IMR-90 (cell line): ENCODE data around the gene OR5AK2. TPM values are rescaled to one million over a fixed set of nuclear protein-coding genes. Genes with fewer than 3 reads are reported as not detected.

ENCODE experiments used
- ATAC-seq: fragments of 200-7000 bp; cut with Tn5 transposase; 2 replicates; pipeline ENCODE4 v1.9.1; 2020; ENCODE audit warnings: low read depth, mild to moderate bottlenecking, moderate library complexity
- BruUV-seq: library from RNA; stranded (reverse); fragments of 400-500 nt; replicated peaks from 2 replicates; lab custom pipeline; 2021; lab: Mats Ljungman, UMichigan
- CTCF ChIA-PET: fragments of 300-600 bp; formaldehyde crosslinking; extraction: SDS; loops from one replicate; lab custom pipeline; 2021; ENCODE audit warnings: antibody characterized with exemption; lab: Yijun Ruan, JAX
- POLR2A ChIA-PET: fragments of 300-600 bp; sonication (Branson Sonifier 250); formaldehyde crosslinking; loops from one replicate; lab custom pipeline; 2022; ENCODE audit warnings: antibody characterized with exemption; ENCODE audit not compliant: unreplicated experiment; lab: Charles Lee
- DNase-seq: peaks from one replicate; pipeline ENCODE4 v3.0.0; 2013
- H2AFZ ChIP-seq: replicated peaks from 2 replicates; pipeline ENCODE3; 2013; ENCODE audit warnings: low read length, mild to moderate bottlenecking; ENCODE audit not compliant: poor library complexity
- H2AK5ac ChIP-seq: 2 replicates; pipeline ENCODE4 v1.6.1; 2013; ENCODE audit warnings: low read depth, low read length, inconsistent platforms
- H2AK9ac ChIP-seq: replicated peaks from 2 replicates; pipeline ENCODE3; 2013; ENCODE audit warnings: mild to moderate bottlenecking, low read depth, low read length, moderate library complexity; ENCODE audit not compliant: poor library complexity
- H2BK120ac ChIP-seq: 2 replicates; pipeline ENCODE4 v1.6.1; 2013; ENCODE audit warnings: low read depth, low read length, inconsistent platforms
- H2BK15ac ChIP-seq: 3 replicates; pipeline ENCODE4 v1.6.1; 2013; ENCODE audit warnings: low read depth, low read length, inconsistent platforms
- H2BK20ac ChIP-seq: 2 replicates; pipeline ENCODE4 v1.6.1; 2013; ENCODE audit warnings: low read depth, mild to moderate bottlenecking, inconsistent platforms, low read length, moderate library complexity
- H2BK5ac ChIP-seq: 2 replicates; pipeline ENCODE4 v1.6.1; 2013; ENCODE audit warnings: mild to moderate bottlenecking, low read depth, low read length, inconsistent platforms; ENCODE audit not compliant: poor library complexity, severe bottlenecking
- H3K14ac ChIP-seq: replicated peaks from 2 replicates; pipeline ENCODE4 v1.6.1; 2013; ENCODE audit warnings: low read depth, low read length, inconsistent platforms
- H3K18ac ChIP-seq: 2 replicates; pipeline ENCODE4 v1.6.1; 2013; ENCODE audit warnings: low read depth, low read length, control low read depth
- H3K23ac ChIP-seq: 2 replicates; pipeline ENCODE4 v1.6.1; 2013; ENCODE audit warnings: low read depth, low read length, inconsistent platforms
- H3K27ac ChIP-seq: 2 replicates; pipeline ENCODE4 v1.5.1; 2013; ENCODE audit warnings: mild to moderate bottlenecking, control low read depth, low read length; ENCODE audit not compliant: insufficient read depth
- H3K27me3 ChIP-seq: 2 replicates; pipeline ENCODE4 v1.6.1; 2013; ENCODE audit warnings: low read length; ENCODE audit not compliant: control insufficient read depth, insufficient read depth
- H3K36me3 ChIP-seq: 2 replicates; pipeline ENCODE4 v1.6.1; 2013; ENCODE audit warnings: low read length, mixed read lengths; ENCODE audit not compliant: control insufficient read depth, insufficient read depth
- H3K4ac ChIP-seq: 2 replicates; pipeline ENCODE4 v1.6.1; 2013; ENCODE audit warnings: low read depth, low read length, inconsistent platforms
- H3K4me1 ChIP-seq: 2 replicates; pipeline ENCODE4 v1.6.1; 2013; ENCODE audit warnings: low read length, mixed read lengths; ENCODE audit not compliant: control insufficient read depth, insufficient read depth
- H3K4me2 ChIP-seq: 2 replicates; pipeline ENCODE4 v1.6.1; 2013; ENCODE audit warnings: low read depth, mild to moderate bottlenecking, control low read depth, low read length, moderate library complexity
- H3K4me3 ChIP-seq: 2 replicates; pipeline ENCODE4 v1.5.1; 2013; ENCODE audit warnings: low read depth, mild to moderate bottlenecking, control low read depth, low read length, moderate library complexity; ENCODE audit not compliant: insufficient read depth
- H3K56ac ChIP-seq: 2 replicates; pipeline ENCODE4 v1.6.1; 2013; ENCODE audit warnings: low read length, inconsistent platforms; ENCODE audit not compliant: insufficient read depth; ENCODE audit errors: extremely low read depth
- H3K79me1 ChIP-seq, 2 experiments: 2 replicates each; pipeline ENCODE4 v1.6.1; 2013; ENCODE audit warnings: low read length in 2 of 2, inconsistent platforms in 1 of 2, low read depth in 1 of 2
- H3K9ac ChIP-seq: 2 replicates; pipeline ENCODE4 v1.6.1; 2013; ENCODE audit warnings: low read depth, low read length, control low read depth
- H3K9me1 ChIP-seq: 2 replicates; pipeline ENCODE4 v1.6.1; 2013; ENCODE audit warnings: low read length, inconsistent platforms; ENCODE audit not compliant: insufficient read depth
- H3K9me3 ChIP-seq: 2 replicates; pipeline ENCODE4 v1.6.1; 2013; ENCODE audit warnings: low read length; ENCODE audit not compliant: control insufficient read depth, insufficient read depth
- H4K20me1 ChIP-seq: 2 replicates; pipeline ENCODE4 v1.6.1; 2013; ENCODE audit warnings: low read length, inconsistent platforms; ENCODE audit not compliant: insufficient read depth
- H4K5ac ChIP-seq: 2 replicates; pipeline ENCODE4 v1.6.1; 2013; ENCODE audit warnings: mild to moderate bottlenecking, low read depth, low read length, control low read depth
- H4K8ac ChIP-seq, 2 experiments: 2 replicates each; pipeline ENCODE4 v1.6.1; 2013; ENCODE audit warnings: low read depth in 2 of 2, low read length in 2 of 2, control low read depth in 1 of 2, inconsistent platforms in 1 of 2
- H4K91ac ChIP-seq: 2 replicates; pipeline ENCODE4 v1.6.1; 2013; ENCODE audit warnings: low read depth, low read length, inconsistent platforms; ENCODE audit not compliant: insufficient read depth
- BHLHE40 ChIP-seq: fragments of 150-350 bp; IDR thresholded peaks from 2 replicates; pipeline ENCODE4 v1.6.1; 2016; ENCODE audit warnings: mild to moderate bottlenecking, low read depth, low read length
- CEBPB ChIP-seq: IDR thresholded peaks from 2 replicates; pipeline ENCODE4 v1.6.1; 2012; ENCODE audit warnings: low read depth, low read length, improper control_type of control experiment
- CHD1 ChIP-seq: IDR thresholded peaks from 2 replicates; pipeline ENCODE4 v1.6.1; 2012; ENCODE audit warnings: low read depth, low read length, improper control_type of control experiment
- FOS ChIP-seq: fragments of 150-350 bp; IDR thresholded peaks from 2 replicates; pipeline ENCODE4 v1.6.1; 2016; ENCODE audit warnings: low read depth, low read length
- MAFK ChIP-seq: IDR thresholded peaks from 2 replicates; pipeline ENCODE4 v1.6.1; 2012; ENCODE audit warnings: low read depth, low read length, improper control_type of control experiment
- MAZ ChIP-seq: IDR thresholded peaks from 2 replicates; pipeline ENCODE4 v1.6.1; 2012; ENCODE audit warnings: low read depth, mild to moderate bottlenecking, low read length, improper control_type of control experiment, moderate library complexity, borderline replicate concordance
- MXI1 ChIP-seq: IDR thresholded peaks from 2 replicates; pipeline ENCODE4 v1.6.1; 2012; ENCODE audit warnings: low read depth, mild to moderate bottlenecking, low read length, moderate library complexity, borderline replicate concordance
- NFE2L2 ChIP-seq: fragments of 150-350 bp; IDR thresholded peaks from 2 replicates; pipeline ENCODE4 v1.6.1; 2016; ENCODE audit warnings: low read depth, mild to moderate bottlenecking, low read length
- POLR2A ChIP-seq: IDR thresholded peaks from 2 replicates; pipeline ENCODE4 v1.6.1; 2012; ENCODE audit warnings: mild to moderate bottlenecking, low read depth, low read length
- RAD21 ChIP-seq: IDR thresholded peaks from 2 replicates; pipeline ENCODE4 v1.6.1; 2012; ENCODE audit warnings: low read length, improper control_type of control experiment
- RCOR1 ChIP-seq: IDR thresholded peaks from 2 replicates; pipeline ENCODE4 v1.6.1; 2012; ENCODE audit warnings: mild to moderate bottlenecking, low read length, improper control_type of control experiment; ENCODE audit not compliant: insufficient replicate concordance
- RFX5 ChIP-seq: IDR thresholded peaks from 2 replicates; pipeline ENCODE4 v1.8.0; 2012; ENCODE audit warnings: low read depth, mild to moderate bottlenecking, low read length, moderate library complexity
- SMC3 ChIP-seq: fragments of 150-350 bp; IDR thresholded peaks from 2 replicates; pipeline ENCODE4 v1.6.1; 2016; ENCODE audit warnings: low read depth, mild to moderate bottlenecking, antibody characterized with exemption, low read length, moderate library complexity
- WGBS, 2 experiments: methylation state at CpG; one replicate each; pipeline versions ENCODE4 v1.1.5 to v1.1.7; 2013; ENCODE audit warnings: missing lambda C conversion rate in 2 of 2; ENCODE audit not compliant: insufficient read length in 1 of 2; ENCODE audit errors: extremely low coverage in 2 of 2; 5-methylcytosine and 5-hydroxymethylcytosine counted together
- dilution Hi-C: fragments of 300-500 bp; cut with HindIII; formaldehyde crosslinking; loops from one replicate; pipeline ENCODE4 v1.14.3; 2018; ENCODE audit warnings: low sequenced_read_pairs; ENCODE audit not compliant: unreplicated experiment
- in situ Hi-C: fragments of 300-500 bp; cut with MboI; formaldehyde crosslinking; loops from 3 replicates; pipeline ENCODE4 v1.14.3; 2019; ENCODE audit warnings: low sequenced_read_pairs, inconsistent platforms, mixed read lengths
- intact Hi-C: fragments of 100-400 bp; cut with micrococcal nuclease; formaldehyde crosslinking; loops from 2 replicates; pipeline ENCODE4 v1.10.0; 2022
- polyA plus RNA-seq, 3 experiments: library from polyadenylated mRNA; depleted of rRNA; stranded (reverse); fragments of >200 nt; gene quantifications; 2 replicates each; pipeline ENCODE4 v1.2.3, GENCODE V29; 2012; ENCODE audit warnings: low replicate concordance in 1 of 3
- total RNA-seq: library from RNA; depleted of rRNA; stranded (reverse); fragments of >200 nt; gene quantifications from 2 replicates; pipeline ENCODE4 v1.2.3, GENCODE V29; 2012
- TF ChIP-seq, protein P1 (sequence below): fragments of 150-350 bp; IDR thresholded peaks from 2 replicates; pipeline ENCODE4 v1.6.1; 2016; ENCODE audit warnings: low read depth, mild to moderate bottlenecking, low read length, moderate library complexity, borderline replicate concordance
- TF ChIP-seq, protein P2 (sequence below): conservative IDR thresholded peaks from 2 replicates; pipeline ENCODE4 v1.5.1; 2012; ENCODE audit warnings: mild to moderate bottlenecking, low read depth, low read length, improper control_type of control experiment
- TF ChIP-seq, protein P3 (sequence below): fragments of 150-350 bp; IDR thresholded peaks from 2 replicates; pipeline ENCODE4 v1.6.1; 2017; ENCODE audit warnings: mild to moderate bottlenecking, antibody characterized with exemption, low read length, low read depth

OR5AK2 gene
- total and polyA plus RNA-seq, 2 of the 4 experiments (the other 2 are of a cell fraction), result not detected

DNA sequence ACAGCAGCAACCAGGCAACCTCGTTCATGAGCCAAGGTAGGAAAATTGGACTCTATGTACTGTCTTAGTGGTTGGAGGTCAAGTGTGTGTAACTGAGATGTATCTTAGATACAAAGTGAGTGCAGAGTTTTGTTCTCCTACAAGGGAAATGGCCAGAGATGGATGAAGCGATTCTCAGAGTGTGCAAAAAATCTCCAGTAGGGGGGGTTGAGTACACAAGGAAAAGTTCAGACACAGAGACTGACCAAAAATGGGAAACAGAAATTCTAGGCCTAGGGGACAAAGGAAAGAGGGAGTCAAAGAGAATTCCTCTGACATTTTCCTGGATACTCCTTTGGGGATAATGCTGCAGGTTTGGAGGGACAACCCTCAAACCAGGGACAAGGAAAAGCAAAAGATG lies 38.2 kb upstream of the OR5AK2 start:
- no peak for DNase-seq
- H4K91ac ChIP-seq, result no peak overlapping the region
- no peaks in the 10 kb centered on the region for H3K36me3 ChIP-seq
- no peak overlapping the region for H3K9ac ChIP-seq
- H2AK9ac ChIP-seq, result no peak overlapping the region
- no peak overlapping the region for H3K56ac ChIP-seq
- BruUV-seq, result no TSS peak
- H3K9me1 ChIP-seq, result no peaks in the 10 kb centered on the region
- TF ChIP-seq BHLHE40 (no peak), CEBPB (no peak), MAFK (no peak), FOS (no peak), POLR2A (no peak), MAZ (no peak), SMC3 (no peak), RFX5 (no peak), RAD21 (no peak), CHD1 (no peak), NFE2L2 (no peak), RCOR1 (no peak), MXI1 (no peak)
- TF ChIP-seq, protein P1, sequence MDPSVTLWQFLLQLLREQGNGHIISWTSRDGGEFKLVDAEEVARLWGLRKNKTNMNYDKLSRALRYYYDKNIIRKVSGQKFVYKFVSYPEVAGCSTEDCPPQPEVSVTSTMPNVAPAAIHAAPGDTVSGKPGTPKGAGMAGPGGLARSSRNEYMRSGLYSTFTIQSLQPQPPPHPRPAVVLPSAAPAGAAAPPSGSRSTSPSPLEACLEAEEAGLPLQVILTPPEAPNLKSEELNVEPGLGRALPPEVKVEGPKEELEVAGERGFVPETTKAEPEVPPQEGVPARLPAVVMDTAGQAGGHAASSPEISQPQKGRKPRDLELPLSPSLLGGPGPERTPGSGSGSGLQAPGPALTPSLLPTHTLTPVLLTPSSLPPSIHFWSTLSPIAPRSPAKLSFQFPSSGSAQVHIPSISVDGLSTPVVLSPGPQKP, result no peak
- TF ChIP-seq, protein P2, sequence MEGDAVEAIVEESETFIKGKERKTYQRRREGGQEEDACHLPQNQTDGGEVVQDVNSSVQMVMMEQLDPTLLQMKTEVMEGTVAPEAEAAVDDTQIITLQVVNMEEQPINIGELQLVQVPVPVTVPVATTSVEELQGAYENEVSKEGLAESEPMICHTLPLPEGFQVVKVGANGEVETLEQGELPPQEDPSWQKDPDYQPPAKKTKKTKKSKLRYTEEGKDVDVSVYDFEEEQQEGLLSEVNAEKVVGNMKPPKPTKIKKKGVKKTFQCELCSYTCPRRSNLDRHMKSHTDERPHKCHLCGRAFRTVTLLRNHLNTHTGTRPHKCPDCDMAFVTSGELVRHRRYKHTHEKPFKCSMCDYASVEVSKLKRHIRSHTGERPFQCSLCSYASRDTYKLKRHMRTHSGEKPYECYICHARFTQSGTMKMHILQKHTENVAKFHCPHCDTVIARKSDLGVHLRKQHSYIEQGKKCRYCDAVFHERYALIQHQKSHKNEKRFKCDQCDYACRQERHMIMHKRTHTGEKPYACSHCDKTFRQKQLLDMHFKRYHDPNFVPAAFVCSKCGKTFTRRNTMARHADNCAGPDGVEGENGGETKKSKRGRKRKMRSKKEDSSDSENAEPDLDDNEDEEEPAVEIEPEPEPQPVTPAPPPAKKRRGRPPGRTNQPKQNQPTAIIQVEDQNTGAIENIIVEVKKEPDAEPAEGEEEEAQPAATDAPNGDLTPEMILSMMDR, result no peak
- TF ChIP-seq, protein P3, sequence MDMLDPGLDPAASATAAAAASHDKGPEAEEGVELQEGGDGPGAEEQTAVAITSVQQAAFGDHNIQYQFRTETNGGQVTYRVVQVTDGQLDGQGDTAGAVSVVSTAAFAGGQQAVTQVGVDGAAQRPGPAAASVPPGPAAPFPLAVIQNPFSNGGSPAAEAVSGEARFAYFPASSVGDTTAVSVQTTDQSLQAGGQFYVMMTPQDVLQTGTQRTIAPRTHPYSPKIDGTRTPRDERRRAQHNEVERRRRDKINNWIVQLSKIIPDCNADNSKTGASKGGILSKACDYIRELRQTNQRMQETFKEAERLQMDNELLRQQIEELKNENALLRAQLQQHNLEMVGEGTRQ, result no peak
- no peak overlapping the region for H3K4me2 ChIP-seq
- H3K27me3 ChIP-seq, result no peaks in the 10 kb centered on the region
- no peak overlapping the region for H2BK20ac ChIP-seq
- no peaks in the 10 kb centered on the region for H3K4me1 ChIP-seq
- dilution Hi-C loops, result no loop called here
- intact Hi-C loops, result no loop called here
- no peak overlapping the region for H3K14ac ChIP-seq
- H4K8ac ChIP-seq, result no peak overlapping the region
- no peak overlapping the region for H3K4ac ChIP-seq
- H3K79me1 ChIP-seq, result no peaks in the 10 kb centered on the region
- 7% methylated on average over 2 of the region's 2 CpGs; no CpG with 5 or more reads in 1 of the 2 experiments for WGBS, 2 experiments
- no peak overlapping the region for H2BK15ac ChIP-seq
- H3K18ac ChIP-seq, result no peak overlapping the region
- no peak overlapping the region for H3K4me3 ChIP-seq
- H2AK5ac ChIP-seq, result no peak overlapping the region
- no peaks in the 10 kb centered on the region for H4K20me1 ChIP-seq
- peaks cover 4% of the 10 kb centered on the region; the same call in 1 of the 2 replicates for H3K9me3 ChIP-seq
- no peak overlapping the region for H4K5ac ChIP-seq
- in situ Hi-C loops, result no loop called here
- no peak overlapping the region for H3K27ac ChIP-seq
- H2BK120ac ChIP-seq, result no peak overlapping the region
- no peak overlapping the region for H2BK5ac ChIP-seq
- H3K23ac ChIP-seq, result no peak overlapping the region
- ChIA-PET CTCF (no interaction called here), POLR2A (no interaction called here)
- no peak overlapping the region for H2AFZ ChIP-seq
- no peak for ATAC-seq
